Keratinocyte (primary cell): ENCODE data around the gene WDR5. TPM values are rescaled to one million over a fixed set of nuclear protein-coding genes. Genes with fewer than 3 reads are reported as not detected.

ENCODE experiments used
- DNase-seq: peaks from one replicate; pipeline ENCODE4 v3.0.0-alpha.2; 2011; ENCODE audit warnings: low read depth, missing footprints, low spot score
- FAIRE-seq: peaks from 2 replicates; lab custom pipeline; 2011; peaks lifted over from hg19 to GRCh38; lab: Jason Lieb, UNC
- H2AFZ ChIP-seq: 2 replicates; pipeline ENCODE4 v1.6.0; 2012; ENCODE audit warnings: low read length, control low read depth, inconsistent platforms; ENCODE audit not compliant: control insufficient read depth
- H3K27ac ChIP-seq: 2 replicates; pipeline ENCODE4 v1.5.1; 2011; ENCODE audit warnings: low read length; ENCODE audit not compliant: control insufficient read depth, insufficient read depth
- H3K27me3 ChIP-seq: 3 replicates; pipeline ENCODE4 v1.6.0; 2011; ENCODE audit warnings: low read length; ENCODE audit not compliant: control insufficient read depth, insufficient read depth; ENCODE audit errors: extremely low read depth
- H3K36me3 ChIP-seq, 2 experiments: 2 replicates in 1 of 2; 3 replicates in 1 of 2; pipeline ENCODE4 v1.5.1; 2011; ENCODE audit warnings: low read length in 2 of 2, mild to moderate bottlenecking in 1 of 2; ENCODE audit not compliant: control insufficient read depth in 2 of 2, insufficient read depth in 2 of 2; ENCODE audit errors: extremely low read depth in 1 of 2
- H3K4me1 ChIP-seq: 3 replicates; pipeline ENCODE4 v1.5.1; 2011; ENCODE audit warnings: low read length; ENCODE audit not compliant: control insufficient read depth, insufficient read depth; ENCODE audit errors: extremely low read depth
- H3K4me2 ChIP-seq: 3 replicates; pipeline ENCODE4 v1.6.0; 2011; ENCODE audit warnings: low read depth, low read length; ENCODE audit not compliant: control insufficient read depth, insufficient read depth; ENCODE audit errors: extremely low read depth
- H3K4me3 ChIP-seq, 3 experiments: fragments of 200-600 bp in 1 of 3; sonication (generic) in 1 of 3; 2 replicates in 2 of 3; 3 replicates in 1 of 3; pipeline ENCODE4 v1.5.1; 2011 to 2016; ENCODE audit warnings: low read length in 3 of 3, mild to moderate bottlenecking in 3 of 3, control low read depth in 2 of 3, inconsistent platforms in 1 of 3, low read depth in 1 of 3, mixed read lengths in 1 of 3, mixed run types in 1 of 3, moderate library complexity in 1 of 3; ENCODE audit not compliant: control insufficient read depth in 2 of 3, insufficient read depth in 2 of 3; ENCODE audit errors: extremely low read depth in 1 of 3
- H3K79me2 ChIP-seq: 2 replicates; pipeline ENCODE4 v1.6.0; 2012; ENCODE audit warnings: low read length; ENCODE audit not compliant: control insufficient read depth, insufficient read depth
- H3K9ac ChIP-seq: 3 replicates; pipeline ENCODE4 v1.6.0; 2011; ENCODE audit warnings: low read length; ENCODE audit not compliant: control insufficient read depth, insufficient read depth; ENCODE audit errors: extremely low read depth
- H3K9me1 ChIP-seq: 3 replicates; pipeline ENCODE4 v1.6.0; 2011; ENCODE audit warnings: low read length; ENCODE audit not compliant: control insufficient read depth, insufficient read depth; ENCODE audit errors: extremely low read depth
- H3K9me3 ChIP-seq: 2 replicates; pipeline ENCODE4 v1.5.1; 2012; ENCODE audit warnings: low read depth, low read length; ENCODE audit not compliant: control insufficient read depth
- H4K20me1 ChIP-seq: 3 replicates; pipeline ENCODE4 v1.6.0; 2011; ENCODE audit warnings: low read length; ENCODE audit not compliant: control insufficient read depth, insufficient read depth; ENCODE audit errors: extremely low read depth
- EZH2 ChIP-seq: IDR thresholded peaks from one replicate; pipeline ENCODE4 v1.6.1; 2012; ENCODE audit warnings: inconsistent platforms, mild to moderate bottlenecking, low read length, moderate library complexity
- dilution Hi-C: fragments of 300-500 bp; cut with MboI; formaldehyde crosslinking; loops from one replicate; pipeline ENCODE4 v1.7.0; 2020; ENCODE audit warnings: low sequenced_read_pairs; ENCODE audit not compliant: extremely low pct_ligation_motif_present
- polyA plus RNA-seq, 5 experiments: library from polyadenylated mRNA; depleted of rRNA in 3 of 5; stranded (reverse) in 3 of 5; stranded (forward) in 1 of 5; unstranded in 1 of 5; fragments of >200 nt; gene quantifications; 1 replicate in 1 of 5; 2 replicates in 3 of 5; 3 replicates in 1 of 5; pipeline versions ENCODE4 v1.2.1 to v1.2.3, GENCODE V29; 2011 to 2012; ENCODE audit warnings: missing spikeins in 2 of 5, low read depth in 1 of 5, low replicate concordance in 1 of 5
- TF ChIP-seq, protein P1 (sequence below), 3 experiments: IDR thresholded peaks in 1 of 3; conservative IDR thresholded peaks in 1 of 3; optimal IDR thresholded peaks in 1 of 3; 2 replicates in 2 of 3; 3 replicates in 1 of 3; pipeline versions ENCODE3 to v1.5.1; 2011; ENCODE audit warnings: low read length in 3 of 3, mild to moderate bottlenecking in 3 of 3, moderate library complexity in 2 of 3, control low read depth in 1 of 3, inconsistent platforms in 1 of 3; ENCODE audit not compliant: insufficient read depth in 2 of 3; ENCODE audit errors: extremely low read depth in 1 of 3

WDR5 gene
- polyA plus RNA-seq, 1 donor (not counting 4 experiments of a cell fraction or from before 2014, with no cell fraction given), result 31.2 TPM

DNA sequence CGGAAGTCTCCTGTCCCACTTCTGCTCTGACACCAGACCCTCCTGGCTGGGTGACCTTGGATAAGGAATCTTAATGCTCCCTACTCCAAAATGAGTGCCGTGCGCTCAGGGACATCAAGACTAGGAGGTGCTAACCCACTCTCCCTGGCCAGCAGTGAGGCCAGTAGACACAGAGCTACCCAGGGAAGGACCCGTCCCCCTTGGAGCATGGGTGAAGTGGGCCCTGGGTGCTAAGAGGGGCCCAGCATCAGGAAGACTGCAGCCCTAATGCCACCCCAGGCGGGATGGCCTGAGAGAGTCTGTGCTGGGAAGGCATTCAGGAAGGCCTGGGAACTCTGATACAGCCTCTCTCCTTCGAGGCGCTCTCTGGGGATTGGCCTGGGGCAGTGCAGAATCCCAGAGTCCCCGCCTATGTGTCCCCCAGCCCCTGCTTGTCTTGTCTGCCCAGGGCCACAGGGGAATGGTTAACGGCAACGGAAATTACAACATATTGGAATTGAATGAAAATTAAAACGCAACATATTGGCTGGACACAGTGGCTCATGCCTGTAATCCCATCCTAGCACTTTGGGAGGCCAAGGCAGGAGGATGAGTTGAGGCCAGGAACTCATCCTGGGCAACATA, 58.1 kb downstream of the WDR5 start:
- Histone ChIP-seq H3K9me3 (no peaks in the 10 kb centered on the region), H3K4me3 (no peak overlapping the region), H3K9ac (no peak overlapping the region), H3K27me3 (peaks cover 15% of the 10 kb centered on the region), H3K79me2 (no peaks in the 10 kb centered on the region), H3K36me3 (no peaks in the 10 kb centered on the region), H2AFZ (no peak overlapping the region), H4K20me1 (no peaks in the 10 kb centered on the region), H3K27ac (no peak overlapping the region), H3K4me1 (no peaks in the 10 kb centered on the region), H3K9me1 (no peaks in the 10 kb centered on the region), H3K4me2 (no peak overlapping the region)
- dilution Hi-C loops, result no loop called here
- no peak for TF ChIP-seq EZH2
- TF ChIP-seq, protein P1, sequence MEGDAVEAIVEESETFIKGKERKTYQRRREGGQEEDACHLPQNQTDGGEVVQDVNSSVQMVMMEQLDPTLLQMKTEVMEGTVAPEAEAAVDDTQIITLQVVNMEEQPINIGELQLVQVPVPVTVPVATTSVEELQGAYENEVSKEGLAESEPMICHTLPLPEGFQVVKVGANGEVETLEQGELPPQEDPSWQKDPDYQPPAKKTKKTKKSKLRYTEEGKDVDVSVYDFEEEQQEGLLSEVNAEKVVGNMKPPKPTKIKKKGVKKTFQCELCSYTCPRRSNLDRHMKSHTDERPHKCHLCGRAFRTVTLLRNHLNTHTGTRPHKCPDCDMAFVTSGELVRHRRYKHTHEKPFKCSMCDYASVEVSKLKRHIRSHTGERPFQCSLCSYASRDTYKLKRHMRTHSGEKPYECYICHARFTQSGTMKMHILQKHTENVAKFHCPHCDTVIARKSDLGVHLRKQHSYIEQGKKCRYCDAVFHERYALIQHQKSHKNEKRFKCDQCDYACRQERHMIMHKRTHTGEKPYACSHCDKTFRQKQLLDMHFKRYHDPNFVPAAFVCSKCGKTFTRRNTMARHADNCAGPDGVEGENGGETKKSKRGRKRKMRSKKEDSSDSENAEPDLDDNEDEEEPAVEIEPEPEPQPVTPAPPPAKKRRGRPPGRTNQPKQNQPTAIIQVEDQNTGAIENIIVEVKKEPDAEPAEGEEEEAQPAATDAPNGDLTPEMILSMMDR (optimal IDR thresholded peaks at IDR 0.05 in 1 of 3, IDR thresholded peaks at IDR 0.05 in 1 of 3, conservative IDR thresholded peaks at IDR 0.05 in 1 of 3; ENCODE audit: extremely low read depth in 1 of 3, insufficient read depth in 2 of 3, low read length in 3 of 3), result no peak
- FAIRE-seq (no peak), DNase-seq (no peak)

- FAIRE-seq, result no peak
- dilution Hi-C loops, result no loop called here
Observed at GRCh38 chr9:134195558-134195957, 59.7 kb downstream of the WDR5 start.

More at GRCh38 chr9:134195558-134195957, 59.7 kb downstream of the WDR5 start:
- H3K27me3 ChIP-seq, result no peaks in the 10 kb centered on the region
- no peak overlapping the region for H3K9ac ChIP-seq
- no peaks in the 10 kb centered on the region for H4K20me1 ChIP-seq
- no peak overlapping the region for H3K4me2 ChIP-seq
- no peak for TF ChIP-seq EZH2
- TF ChIP-seq, protein P1 (optimal IDR thresholded peaks at IDR 0.05 in 1 of 3, IDR thresholded peaks at IDR 0.05 in 1 of 3, conservative IDR thresholded peaks at IDR 0.05 in 1 of 3; ENCODE audit: extremely low read depth in 1 of 3, insufficient read depth in 2 of 3, low read length in 3 of 3), result no peak
- H3K79me2 ChIP-seq, result no peaks in the 10 kb centered on the region
- H3K9me1 ChIP-seq, result no peaks in the 10 kb centered on the region
- no peak for DNase-seq
- no peak overlapping the region for H3K4me3 ChIP-seq
- H2AFZ ChIP-seq, result no peak overlapping the region
- no peaks in the 10 kb centered on the region for H3K9me3 ChIP-seq
- H3K27ac ChIP-seq, result no peak overlapping the region
- H3K36me3 ChIP-seq, result no peaks in the 10 kb centered on the region
- no peaks in the 10 kb centered on the region for H3K4me1 ChIP-seq
